GM23338 (cell line): Measurements from ENCODE around the gene CD58. TPM values are rescaled to one million over a fixed set of nuclear protein-coding genes. Genes with fewer than 3 reads are reported as not detected.

Experiments used
- ATAC-seq: fragments of 200-7000 bp; cut with Tn5 transposase; 3 replicates; pipeline ENCODE4 v1.9.1; 2020
- DNase-seq: peaks from one replicate; pipeline ENCODE4 v3.0.0-alpha.2; 2015; ENCODE audit warnings: low spot score
- H2AFZ ChIP-seq: fragments of 200-600 bp; sonication (generic); 2 replicates; pipeline ENCODE4 v1.8.0; 2016; ENCODE audit warnings: antibody characterized with exemption, mild to moderate bottlenecking, moderate library complexity
- H3F3A ChIP-seq: fragments of 200-600 bp; sonication (generic); replicated peaks from 2 replicates; pipeline ENCODE4 v1.8.0; 2017; ENCODE audit warnings: antibody characterized with exemption, mixed run types, low read depth
- H3K27ac ChIP-seq: fragments of 200-600 bp; sonication (generic); 2 replicates; pipeline ENCODE4 v1.6.1; 2016; ENCODE audit warnings: low read depth
- H3K27me3 ChIP-seq: fragments of 200-600 bp; sonication (generic); 2 replicates; pipeline ENCODE4 v1.8.0; 2016; ENCODE audit warnings: mild to moderate bottlenecking, mixed run types, moderate library complexity; ENCODE audit not compliant: insufficient read depth
- H3K36me3 ChIP-seq: fragments of 200-600 bp; sonication (generic); 2 replicates; pipeline ENCODE4 v1.8.0; 2016; ENCODE audit warnings: mild to moderate bottlenecking; ENCODE audit not compliant: insufficient read depth
- H3K4me1 ChIP-seq: fragments of 200-600 bp; sonication (generic); 2 replicates; pipeline ENCODE4 v1.8.0; 2016; ENCODE audit warnings: mild to moderate bottlenecking, moderate library complexity; ENCODE audit not compliant: insufficient read depth
- H3K4me2 ChIP-seq: fragments of 200-600 bp; sonication (generic); 2 replicates; pipeline ENCODE4 v1.7.1; 2017; ENCODE audit warnings: mixed run types
- H3K4me3 ChIP-seq: fragments of 200-600 bp; sonication (generic); 2 replicates; pipeline ENCODE4 v1.6.1; 2016; ENCODE audit warnings: mixed run types
- H3K79me2 ChIP-seq: fragments of 200-600 bp; sonication (generic); replicated peaks from 2 replicates; pipeline ENCODE4 v1.8.0; 2017; ENCODE audit warnings: mild to moderate bottlenecking; ENCODE audit not compliant: insufficient read depth
- H3K9me2 ChIP-seq: fragments of 200-600 bp; sonication (generic); 2 replicates; pipeline ENCODE4 v1.8.0; 2017; ENCODE audit not compliant: insufficient read depth
- H4K20me1 ChIP-seq: fragments of 200-600 bp; sonication (generic); replicated peaks from 2 replicates; pipeline ENCODE4 v1.8.0; 2017; ENCODE audit warnings: mild to moderate bottlenecking; ENCODE audit not compliant: insufficient read depth
- H3K27ac Mint-ChIP-seq: 2 replicates; pipeline ENCODE4 v1.8.0; 2020; ENCODE audit warnings: inconsistent platforms, mild to moderate bottlenecking, moderate library complexity, mixed read lengths
- H3K27me3 Mint-ChIP-seq: 3 replicates; pipeline ENCODE4 v1.8.0; 2022; ENCODE audit warnings: low read depth, mild to moderate bottlenecking, moderate library complexity, mixed read lengths, inconsistent platforms; ENCODE audit not compliant: insufficient read depth, poor library complexity
- H3K36me3 Mint-ChIP-seq: 3 replicates; pipeline ENCODE4 v1.8.0; 2021; ENCODE audit warnings: low read depth, mild to moderate bottlenecking, inconsistent platforms, moderate library complexity, mixed read lengths
- H3K4me1 Mint-ChIP-seq: 3 replicates; pipeline ENCODE4 v1.8.0; 2020; ENCODE audit warnings: mild to moderate bottlenecking, inconsistent platforms, mixed read lengths
- H3K4me3 Mint-ChIP-seq: 3 replicates; pipeline ENCODE4 v1.8.0; 2021; ENCODE audit warnings: moderate library complexity, mild to moderate bottlenecking, inconsistent platforms, mixed read lengths
- H3K9me3 Mint-ChIP-seq: 3 replicates; pipeline ENCODE4 v1.8.0; 2020; ENCODE audit warnings: moderate library complexity, mild to moderate bottlenecking, inconsistent platforms, mixed read lengths
- CREB1 ChIP-seq: fragments of 250-450 bp; sonication (Bioruptor Pico); IDR thresholded peaks from 2 replicates; pipeline ENCODE4 v1.5.0; 2020; ENCODE audit warnings: low read depth, mild to moderate bottlenecking, moderate library complexity
- EZH2 ChIP-seq: fragments of 200-600 bp; sonication (generic); IDR thresholded peaks from one replicate; pipeline ENCODE4 v1.8.0; 2017; ENCODE audit warnings: antibody characterized with exemption, mild to moderate bottlenecking, low read depth; ENCODE audit not compliant: unreplicated experiment
- EZH2phosphoT487 ChIP-seq: fragments of 200-600 bp; sonication (generic); IDR thresholded peaks from one replicate; pipeline ENCODE4 v1.8.1; 2018; ENCODE audit warnings: antibody characterized with exemption; ENCODE audit not compliant: unreplicated experiment
- JUNB ChIP-seq: IDR thresholded peaks from one replicate; pipeline ENCODE4 v1.6.1; 2016; ENCODE audit warnings: antibody characterized with exemption; ENCODE audit not compliant: unreplicated experiment
- NANOG ChIP-seq: IDR thresholded peaks from 2 replicates; pipeline ENCODE4 v1.6.1; 2016; ENCODE audit warnings: antibody characterized with exemption, borderline replicate concordance
- POLR2AphosphoS5 ChIP-seq: IDR thresholded peaks from 2 replicates; pipeline ENCODE4 v1.6.1; 2016; ENCODE audit warnings: antibody characterized with exemption, low read depth
- STAT1 ChIP-seq: IDR thresholded peaks from one replicate; pipeline ENCODE4 v1.6.1; 2016; ENCODE audit warnings: antibody characterized with exemption; ENCODE audit not compliant: unreplicated experiment
- ZNF114 ChIP-seq: fragments of 250-450 bp; sonication (Bioruptor Pico); IDR thresholded peaks from 2 replicates; pipeline ENCODE4 v1.5.0; 2020; ENCODE audit warnings: mild to moderate bottlenecking, moderate library complexity
- ZNF331 ChIP-seq: fragments of 250-450 bp; sonication (Bioruptor Pico); IDR thresholded peaks from 2 replicates; pipeline ENCODE4 v1.5.0; 2020; ENCODE audit warnings: low read depth, mild to moderate bottlenecking, moderate library complexity
- polyA plus RNA-seq: library from polyadenylated mRNA; unstranded; fragments of >200 nt; fragmentation: Nextera tagmentation; extraction: Ambion mirVana; gene quantifications from 2 replicates; pipeline ENCODE4 v1.2.1, GENCODE V29; 2016
- total RNA-seq: library from RNA; depleted of rRNA; stranded (reverse); fragments of >200 nt; shearing (Covaris generic); gene quantifications from 2 replicates; pipeline ENCODE4 v1.2.3, GENCODE V29; 2014
- TF ChIP-seq, protein P1 (sequence below): IDR thresholded peaks from one replicate; pipeline ENCODE4 v1.6.1; 2018; ENCODE audit warnings: antibody characterized with exemption; ENCODE audit not compliant: unreplicated experiment
- TF ChIP-seq, protein P2 (sequence below), 2 experiments: fragments of 200-600 bp in 1 of 2; sonication (generic) in 1 of 2; conservative IDR thresholded peaks; 2 replicates each; pipeline versions ENCODE4 v1.5.1 to v1.6.1; 2016 to 2017; ENCODE audit warnings: antibody characterized with exemption in 2 of 2, low read depth in 2 of 2, mild to moderate bottlenecking in 2 of 2, moderate library complexity in 1 of 2
- TF ChIP-seq, protein P3 (sequence below): IDR thresholded peaks from 2 replicates; pipeline ENCODE4 v1.6.1; 2016; ENCODE audit warnings: antibody characterized with exemption
- TF ChIP-seq, protein P4 (sequence below): fragments of 250-450 bp; sonication (Bioruptor Pico); IDR thresholded peaks from 2 replicates; pipeline ENCODE4 v1.5.0; 2020; ENCODE audit warnings: mild to moderate bottlenecking, moderate library complexity

Gene CD58
- total and polyA plus RNA-seq, 2 experiments from 2014 or later: 9.2 to 12.5 TPM

DNA sequence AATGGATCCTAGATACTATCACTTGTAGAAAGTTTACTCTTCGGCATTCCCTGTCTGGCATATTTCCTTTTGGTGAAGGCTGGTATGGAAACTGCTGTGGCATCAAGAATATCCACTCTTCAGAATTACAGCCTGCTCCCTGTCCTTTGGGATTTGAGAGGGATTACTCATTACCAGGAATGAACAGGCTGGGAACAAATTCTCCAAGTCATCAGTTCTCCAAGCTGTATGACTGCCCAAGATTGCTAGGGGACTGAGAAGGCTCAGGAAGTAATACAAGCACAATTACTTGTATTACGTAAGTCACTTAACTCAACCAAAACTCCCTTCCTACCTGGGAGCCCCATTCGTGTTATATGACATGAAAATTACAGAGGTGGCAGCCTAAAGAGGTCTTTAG lies 49.6 kb downstream of the CD58 start:
- no peak overlapping the region for H3K27ac ChIP-seq

More for the DNA sequence above, 49.6 kb downstream of the CD58 start:
- no peak overlapping the region for H3K4me3 ChIP-seq
- no peaks in the 10 kb centered on the region; the same call in 1 of the 2 replicates for H3K9me2 ChIP-seq
- no peak for TF ChIP-seq JUNB
- TF ChIP-seq, protein P1, sequence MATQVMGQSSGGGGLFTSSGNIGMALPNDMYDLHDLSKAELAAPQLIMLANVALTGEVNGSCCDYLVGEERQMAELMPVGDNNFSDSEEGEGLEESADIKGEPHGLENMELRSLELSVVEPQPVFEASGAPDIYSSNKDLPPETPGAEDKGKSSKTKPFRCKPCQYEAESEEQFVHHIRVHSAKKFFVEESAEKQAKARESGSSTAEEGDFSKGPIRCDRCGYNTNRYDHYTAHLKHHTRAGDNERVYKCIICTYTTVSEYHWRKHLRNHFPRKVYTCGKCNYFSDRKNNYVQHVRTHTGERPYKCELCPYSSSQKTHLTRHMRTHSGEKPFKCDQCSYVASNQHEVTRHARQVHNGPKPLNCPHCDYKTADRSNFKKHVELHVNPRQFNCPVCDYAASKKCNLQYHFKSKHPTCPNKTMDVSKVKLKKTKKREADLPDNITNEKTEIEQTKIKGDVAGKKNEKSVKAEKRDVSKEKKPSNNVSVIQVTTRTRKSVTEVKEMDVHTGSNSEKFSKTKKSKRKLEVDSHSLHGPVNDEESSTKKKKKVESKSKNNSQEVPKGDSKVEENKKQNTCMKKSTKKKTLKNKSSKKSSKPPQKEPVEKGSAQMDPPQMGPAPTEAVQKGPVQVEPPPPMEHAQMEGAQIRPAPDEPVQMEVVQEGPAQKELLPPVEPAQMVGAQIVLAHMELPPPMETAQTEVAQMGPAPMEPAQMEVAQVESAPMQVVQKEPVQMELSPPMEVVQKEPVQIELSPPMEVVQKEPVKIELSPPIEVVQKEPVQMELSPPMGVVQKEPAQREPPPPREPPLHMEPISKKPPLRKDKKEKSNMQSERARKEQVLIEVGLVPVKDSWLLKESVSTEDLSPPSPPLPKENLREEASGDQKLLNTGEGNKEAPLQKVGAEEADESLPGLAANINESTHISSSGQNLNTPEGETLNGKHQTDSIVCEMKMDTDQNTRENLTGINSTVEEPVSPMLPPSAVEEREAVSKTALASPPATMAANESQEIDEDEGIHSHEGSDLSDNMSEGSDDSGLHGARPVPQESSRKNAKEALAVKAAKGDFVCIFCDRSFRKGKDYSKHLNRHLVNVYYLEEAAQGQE: no peak
- TF ChIP-seq CREB1 (CRISPR knock-in tag): no peak
- TF ChIP-seq, protein P2, sequence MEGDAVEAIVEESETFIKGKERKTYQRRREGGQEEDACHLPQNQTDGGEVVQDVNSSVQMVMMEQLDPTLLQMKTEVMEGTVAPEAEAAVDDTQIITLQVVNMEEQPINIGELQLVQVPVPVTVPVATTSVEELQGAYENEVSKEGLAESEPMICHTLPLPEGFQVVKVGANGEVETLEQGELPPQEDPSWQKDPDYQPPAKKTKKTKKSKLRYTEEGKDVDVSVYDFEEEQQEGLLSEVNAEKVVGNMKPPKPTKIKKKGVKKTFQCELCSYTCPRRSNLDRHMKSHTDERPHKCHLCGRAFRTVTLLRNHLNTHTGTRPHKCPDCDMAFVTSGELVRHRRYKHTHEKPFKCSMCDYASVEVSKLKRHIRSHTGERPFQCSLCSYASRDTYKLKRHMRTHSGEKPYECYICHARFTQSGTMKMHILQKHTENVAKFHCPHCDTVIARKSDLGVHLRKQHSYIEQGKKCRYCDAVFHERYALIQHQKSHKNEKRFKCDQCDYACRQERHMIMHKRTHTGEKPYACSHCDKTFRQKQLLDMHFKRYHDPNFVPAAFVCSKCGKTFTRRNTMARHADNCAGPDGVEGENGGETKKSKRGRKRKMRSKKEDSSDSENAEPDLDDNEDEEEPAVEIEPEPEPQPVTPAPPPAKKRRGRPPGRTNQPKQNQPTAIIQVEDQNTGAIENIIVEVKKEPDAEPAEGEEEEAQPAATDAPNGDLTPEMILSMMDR (conservative IDR thresholded peaks at IDR 0.05; ENCODE audit: low read depth in 2 of 2): no peak
- TF ChIP-seq, protein P3, sequence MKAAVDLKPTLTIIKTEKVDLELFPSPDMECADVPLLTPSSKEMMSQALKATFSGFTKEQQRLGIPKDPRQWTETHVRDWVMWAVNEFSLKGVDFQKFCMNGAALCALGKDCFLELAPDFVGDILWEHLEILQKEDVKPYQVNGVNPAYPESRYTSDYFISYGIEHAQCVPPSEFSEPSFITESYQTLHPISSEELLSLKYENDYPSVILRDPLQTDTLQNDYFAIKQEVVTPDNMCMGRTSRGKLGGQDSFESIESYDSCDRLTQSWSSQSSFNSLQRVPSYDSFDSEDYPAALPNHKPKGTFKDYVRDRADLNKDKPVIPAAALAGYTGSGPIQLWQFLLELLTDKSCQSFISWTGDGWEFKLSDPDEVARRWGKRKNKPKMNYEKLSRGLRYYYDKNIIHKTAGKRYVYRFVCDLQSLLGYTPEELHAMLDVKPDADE: no peak
- TF ChIP-seq, protein P4, sequence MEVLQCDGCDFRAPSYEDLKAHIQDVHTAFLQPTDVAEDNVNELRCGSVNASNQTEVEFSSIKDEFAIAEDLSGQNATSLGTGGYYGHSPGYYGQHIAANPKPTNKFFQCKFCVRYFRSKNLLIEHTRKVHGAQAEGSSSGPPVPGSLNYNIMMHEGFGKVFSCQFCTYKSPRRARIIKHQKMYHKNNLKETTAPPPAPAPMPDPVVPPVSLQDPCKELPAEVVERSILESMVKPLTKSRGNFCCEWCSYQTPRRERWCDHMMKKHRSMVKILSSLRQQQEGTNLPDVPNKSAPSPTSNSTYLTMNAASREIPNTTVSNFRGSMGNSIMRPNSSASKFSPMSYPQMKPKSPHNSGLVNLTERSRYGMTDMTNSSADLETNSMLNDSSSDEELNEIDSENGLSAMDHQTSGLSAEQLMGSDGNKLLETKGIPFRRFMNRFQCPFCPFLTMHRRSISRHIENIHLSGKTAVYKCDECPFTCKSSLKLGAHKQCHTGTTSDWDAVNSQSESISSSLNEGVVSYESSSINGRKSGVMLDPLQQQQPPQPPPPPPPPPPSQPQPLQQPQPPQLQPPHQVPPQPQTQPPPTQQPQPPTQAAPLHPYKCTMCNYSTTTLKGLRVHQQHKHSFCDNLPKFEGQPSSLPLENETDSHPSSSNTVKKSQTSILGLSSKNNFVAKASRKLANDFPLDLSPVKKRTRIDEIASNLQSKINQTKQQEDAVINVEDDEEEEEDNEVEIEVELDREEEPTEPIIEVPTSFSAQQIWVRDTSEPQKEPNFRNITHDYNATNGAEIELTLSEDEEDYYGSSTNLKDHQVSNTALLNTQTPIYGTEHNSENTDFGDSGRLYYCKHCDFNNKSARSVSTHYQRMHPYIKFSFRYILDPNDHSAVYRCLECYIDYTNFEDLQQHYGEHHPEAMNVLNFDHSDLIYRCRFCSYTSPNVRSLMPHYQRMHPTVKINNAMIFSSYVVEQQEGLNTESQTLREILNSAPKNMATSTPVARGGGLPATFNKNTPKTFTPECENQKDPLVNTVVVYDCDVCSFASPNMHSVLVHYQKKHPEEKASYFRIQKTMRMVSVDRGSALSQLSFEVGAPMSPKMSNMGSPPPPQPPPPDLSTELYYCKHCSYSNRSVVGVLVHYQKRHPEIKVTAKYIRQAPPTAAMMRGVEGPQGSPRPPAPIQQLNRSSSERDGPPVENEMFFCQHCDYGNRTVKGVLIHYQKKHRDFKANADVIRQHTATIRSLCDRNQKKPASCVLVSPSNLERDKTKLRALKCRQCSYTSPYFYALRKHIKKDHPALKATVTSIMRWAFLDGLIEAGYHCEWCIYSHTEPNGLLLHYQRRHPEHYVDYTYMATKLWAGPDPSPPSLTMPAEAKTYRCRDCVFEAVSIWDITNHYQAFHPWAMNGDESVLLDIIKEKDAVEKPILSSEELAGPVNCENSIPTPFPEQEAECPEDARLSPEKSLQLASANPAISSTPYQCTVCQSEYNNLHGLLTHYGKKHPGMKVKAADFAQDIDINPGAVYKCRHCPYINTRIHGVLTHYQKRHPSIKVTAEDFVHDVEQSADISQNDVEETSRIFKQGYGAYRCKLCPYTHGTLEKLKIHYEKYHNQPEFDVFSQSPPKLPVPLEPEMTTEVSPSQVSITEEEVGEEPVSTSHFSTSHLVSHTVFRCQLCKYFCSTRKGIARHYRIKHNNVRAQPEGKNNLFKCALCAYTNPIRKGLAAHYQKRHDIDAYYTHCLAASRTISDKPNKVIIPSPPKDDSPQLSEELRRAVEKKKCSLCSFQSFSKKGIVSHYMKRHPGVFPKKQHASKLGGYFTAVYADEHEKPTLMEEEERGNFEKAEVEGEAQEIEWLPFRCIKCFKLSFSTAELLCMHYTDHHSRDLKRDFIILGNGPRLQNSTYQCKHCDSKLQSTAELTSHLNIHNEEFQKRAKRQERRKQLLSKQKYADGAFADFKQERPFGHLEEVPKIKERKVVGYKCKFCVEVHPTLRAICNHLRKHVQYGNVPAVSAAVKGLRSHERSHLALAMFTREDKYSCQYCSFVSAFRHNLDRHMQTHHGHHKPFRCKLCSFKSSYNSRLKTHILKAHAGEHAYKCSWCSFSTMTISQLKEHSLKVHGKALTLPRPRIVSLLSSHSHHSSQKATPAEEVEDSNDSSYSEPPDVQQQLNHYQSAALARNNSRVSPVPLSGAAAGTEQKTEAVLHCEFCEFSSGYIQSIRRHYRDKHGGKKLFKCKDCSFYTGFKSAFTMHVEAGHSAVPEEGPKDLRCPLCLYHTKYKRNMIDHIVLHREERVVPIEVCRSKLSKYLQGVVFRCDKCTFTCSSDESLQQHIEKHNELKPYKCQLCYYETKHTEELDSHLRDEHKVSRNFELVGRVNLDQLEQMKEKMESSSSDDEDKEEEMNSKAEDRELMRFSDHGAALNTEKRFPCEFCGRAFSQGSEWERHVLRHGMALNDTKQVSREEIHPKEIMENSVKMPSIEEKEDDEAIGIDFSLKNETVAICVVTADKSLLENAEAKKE (CRISPR knock-in tag): no peak
- TF ChIP-seq EZH2: no peak
- no peak for TF ChIP-seq ZNF331 (CRISPR knock-in tag)
- TF ChIP-seq STAT1: no peak
- TF ChIP-seq POLR2AphosphoS5: no peak
- no peak for TF ChIP-seq EZH2phosphoT487
- no peak for TF ChIP-seq ZNF114
- no peak for TF ChIP-seq NANOG
- H3K4me1 Mint-ChIP-seq: no peaks in the 10 kb centered on the region
- H3K9me3 Mint-ChIP-seq: no peaks in the 10 kb centered on the region
- peaks cover 3% of the 10 kb centered on the region for H3K27me3 Mint-ChIP-seq
- no peak overlapping the region for H2AFZ ChIP-seq
- H3F3A ChIP-seq: no peaks in the 10 kb centered on the region
- no peaks in the 10 kb centered on the region for H3K36me3 Mint-ChIP-seq
- no peak overlapping the region for H3K4me2 ChIP-seq
- no peaks in the 10 kb centered on the region for H3K36me3 ChIP-seq
- H4K20me1 ChIP-seq: no peaks in the 10 kb centered on the region; the same call in 1 of the 2 replicates
- H3K4me3 Mint-ChIP-seq: no peak overlapping the region
- no peaks in the 10 kb centered on the region for H3K4me1 ChIP-seq
- H3K27me3 ChIP-seq: no peaks in the 10 kb centered on the region
- H3K79me2 ChIP-seq: no peaks in the 10 kb centered on the region
- H3K27ac Mint-ChIP-seq: no peak overlapping the region
- ATAC-seq (no peak), DNase-seq (no peak)
